DMS79 treated with DMSO at 0.1 percent for 48 hours (cell line): ENCODE results near the gene SLC38A1.
"Not testable (repeated sequence)": the region's sequence is repeated elsewhere in the genome, so short reads cannot be mapped to it uniquely, and the experiment has no call there.

Experiments
- DNase-seq: peaks from one replicate; lab custom pipeline; 2025; lab: John Stamatoyannopoulos, UW

Gene SLC38A1

GRCh38 chr12:46268583-46269428 is at the start of gene SLC38A1:
Gene SLC38A1, minus strand, starts transcription at chr12:46269043. Its CDS starts 29,243 bp downstream, at chr12:46239800.
- DNase-seq = peak; percentile 79

- DNase-seq = no peak
Measured at GRCh38 chr12:46318037-46318436, 49.2 kb upstream of the SLC38A1 start.

GRCh38 chr12:46304070-46304469 is 35.2 kb upstream of the SLC38A1 start:
- DNase-seq = peak; percentile 14

GRCh38 chr12:46303039-46303666 is 34.3 kb upstream of the SLC38A1 start:
- DNase-seq = no peak

GRCh38 chr12:46300910-46301309 is 32.1 kb upstream of the SLC38A1 start:
- DNase-seq = peak; percentile 81

GRCh38 chr12:46299851-46300250 is 31.0 kb upstream of the SLC38A1 start:
- DNase-seq = peak; percentile 95

GRCh38 chr12:46298261-46298660 is 29.4 kb upstream of the SLC38A1 start:
- DNase-seq = no peak

GRCh38 chr12:46296822-46297221 is 28.0 kb upstream of the SLC38A1 start:
- DNase-seq = no peak

- no peak for DNase-seq
Measured at GRCh38 chr12:46292754-46293402, 24.0 kb upstream of the SLC38A1 start.

GRCh38 chr12:46291953-46292352 is 23.1 kb upstream of the SLC38A1 start:
- not testable (repeated sequence) for DNase-seq

GRCh38 chr12:46285177-46285576 is 16.3 kb upstream of the SLC38A1 start:
- DNase-seq = not testable (repeated sequence)

GRCh38 chr12:46282829-46283228 is 14.0 kb upstream of the SLC38A1 start:
- no peak for DNase-seq

- no peak for DNase-seq
Measured at GRCh38 chr12:46276756-46277155, 7.9 kb upstream of the SLC38A1 start.

- no peak for DNase-seq
Measured at GRCh38 chr12:46271863-46272262, 3.0 kb upstream of the SLC38A1 start.

- DNase-seq = peak; percentile 80
Measured at GRCh38 chr12:46269429-46270241, 792 bp upstream of the SLC38A1 start.

GRCh38 chr12:46267825-46268582 is 839 bp downstream of the SLC38A1 start:
- peak; percentile 27 for DNase-seq

GRCh38 chr12:46267575-46267824 is 1.3 kb downstream of the SLC38A1 start:
- DNase-seq = no peak

- DNase-seq = peak; percentile 44
Measured at GRCh38 chr12:46266869-46267574, 1.8 kb downstream of the SLC38A1 start.

GRCh38 chr12:46266382-46266791 is 2.5 kb downstream of the SLC38A1 start:
- peak; percentile 57 for DNase-seq

- no peak for DNase-seq
Measured at GRCh38 chr12:46265734-46266133, 3.1 kb downstream of the SLC38A1 start.

- no peak for DNase-seq
Measured at GRCh38 chr12:46265102-46265501, 3.7 kb downstream of the SLC38A1 start.
